ENCODE results near the gene PCGF3.
"Not testable (repeated sequence)": the region's sequence is repeated elsewhere in the genome, so short reads cannot be mapped to it uniquely, and the experiment has no call there.

Gene PCGF3

GRCh38 chr4:668219-668618 lies 37.4 kb upstream of the PCGF3 start:
- not testable (repeated sequence) for DNase-seq

DNA sequence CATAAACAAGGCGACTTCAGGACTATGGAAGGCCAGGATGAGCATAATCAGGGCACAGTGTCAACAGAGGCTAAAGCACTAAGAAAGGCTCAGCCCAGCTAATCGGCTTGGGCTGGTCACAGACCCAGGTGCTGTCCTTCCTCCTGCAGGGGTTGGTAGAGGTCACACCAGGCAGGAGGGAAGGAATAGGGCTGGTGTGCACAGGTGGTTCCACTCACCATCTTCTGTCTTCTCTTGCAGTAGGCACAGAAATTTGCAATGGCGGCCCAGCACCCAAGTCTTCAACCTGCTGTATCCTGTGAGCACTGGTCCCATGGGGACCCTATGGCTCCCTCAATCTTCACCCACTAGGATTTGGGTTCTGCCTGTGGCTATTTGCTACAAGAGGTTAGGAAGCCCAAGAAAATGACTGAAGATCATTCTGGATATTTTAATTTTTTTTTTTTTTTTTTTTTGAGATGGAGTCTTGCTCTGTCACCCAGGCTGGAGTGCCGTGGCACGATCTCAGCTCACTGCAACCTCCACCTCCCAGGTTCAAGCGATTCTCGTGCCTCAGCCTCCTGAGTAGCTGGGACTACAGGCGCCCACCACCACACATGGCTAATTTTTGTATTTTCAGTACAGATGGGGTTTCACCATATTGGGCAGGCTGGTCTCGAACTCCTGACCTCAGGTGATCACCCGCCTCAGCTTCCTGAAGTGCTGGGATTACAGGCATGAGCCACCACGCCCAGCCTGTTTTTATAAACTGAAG lies 35.6 kb upstream of the PCGF3 start:
- not testable (repeated sequence) for DNase-seq

- DNase-seq, result no peak
Observed at GRCh38 chr4:671769-672168, 33.9 kb upstream of the PCGF3 start.

DNA sequence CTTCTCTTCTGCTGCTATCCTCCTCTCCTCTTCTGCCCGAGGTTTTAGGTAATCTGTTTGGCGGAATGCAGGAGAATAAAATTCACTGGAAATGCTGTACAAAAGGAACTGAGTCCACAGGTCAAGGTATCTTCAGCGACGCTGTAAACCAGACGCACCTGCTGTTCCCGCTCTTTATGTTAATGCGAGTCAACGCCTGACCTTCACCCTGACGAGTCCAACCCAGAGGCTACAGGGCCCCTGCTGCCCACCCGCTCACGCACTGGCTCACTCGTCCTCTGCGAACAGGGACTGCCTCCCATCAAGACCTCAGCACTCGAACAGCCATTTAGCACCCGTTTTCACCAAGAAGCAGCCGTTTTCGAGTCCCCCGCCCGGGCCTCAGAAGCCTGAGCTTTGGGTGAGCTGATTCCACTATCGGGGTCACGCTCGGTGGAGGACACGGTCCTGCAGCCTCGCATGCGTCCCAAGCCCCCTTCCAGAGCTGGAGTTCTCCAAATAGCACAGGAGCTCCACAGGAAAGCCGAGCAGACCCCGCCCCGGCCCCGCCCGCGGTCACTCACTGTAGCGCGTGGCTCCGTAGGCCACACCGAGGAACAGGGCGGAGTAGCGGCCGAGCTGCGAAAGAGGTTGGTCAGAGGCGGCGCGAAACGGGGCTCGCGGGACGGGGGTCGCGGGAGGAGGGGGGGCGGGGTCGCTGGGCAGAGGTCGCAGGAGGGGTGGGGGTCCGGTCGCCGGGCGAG lies 32.1 kb upstream of the PCGF3 start:
- DNase-seq, result no peak

DNA sequence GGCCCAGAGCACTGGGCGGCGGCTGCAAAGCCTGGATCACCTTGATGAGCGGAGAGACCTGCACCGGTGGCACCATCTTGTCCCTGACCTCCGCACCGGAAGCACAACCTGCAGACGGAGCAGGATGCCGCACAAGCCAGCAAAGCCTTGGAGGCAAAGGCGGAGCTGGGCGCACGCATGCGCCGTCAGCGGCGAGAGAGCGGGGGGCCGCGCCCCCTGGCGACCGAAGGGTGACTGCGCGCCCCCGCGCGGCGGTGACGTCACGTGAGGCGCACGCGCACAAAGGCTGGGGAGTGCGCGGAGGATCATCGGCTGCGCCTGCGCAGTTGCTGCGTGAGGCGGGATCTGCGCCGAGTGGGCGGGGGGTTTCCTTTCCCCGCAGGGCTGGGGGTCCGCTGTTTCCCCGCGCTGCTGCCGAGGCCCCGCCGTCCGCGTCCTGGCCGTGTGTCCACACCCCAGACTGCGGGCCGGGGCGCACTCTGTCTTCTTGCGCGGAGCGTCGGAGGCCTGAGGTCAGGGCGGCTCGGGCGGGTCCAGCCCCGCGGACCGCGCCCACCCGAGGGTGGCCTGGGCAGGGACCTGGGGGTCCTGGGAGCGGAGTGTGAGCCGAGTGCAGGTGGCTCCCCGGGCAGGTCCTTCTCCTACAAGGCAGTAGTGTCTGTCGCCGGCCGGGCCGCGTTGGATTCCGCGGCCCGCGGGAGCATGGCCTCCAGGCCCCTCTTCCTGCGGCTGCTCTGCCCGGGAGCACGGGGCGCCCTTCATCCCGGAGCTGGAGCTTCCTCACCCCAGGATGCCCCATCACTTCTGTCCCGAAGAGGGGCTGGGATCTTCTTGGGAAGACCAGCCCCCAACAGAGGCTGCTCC lies 31.2 kb upstream of the PCGF3 start, which contains the start of the genes ATP5ME and MYL5:
ATP5ME (minus strand) TSS at position 105 of the 864 bp plus-strand sequence; CDS start at position 76, 29 bp downstream.
MYL5 (plus strand) TSS at position 371 of the 864 bp plus-strand sequence. CDS start 3,485 bp downstream, outside the sequence.
- DNase-seq, result peak; percentile 99

DNA sequence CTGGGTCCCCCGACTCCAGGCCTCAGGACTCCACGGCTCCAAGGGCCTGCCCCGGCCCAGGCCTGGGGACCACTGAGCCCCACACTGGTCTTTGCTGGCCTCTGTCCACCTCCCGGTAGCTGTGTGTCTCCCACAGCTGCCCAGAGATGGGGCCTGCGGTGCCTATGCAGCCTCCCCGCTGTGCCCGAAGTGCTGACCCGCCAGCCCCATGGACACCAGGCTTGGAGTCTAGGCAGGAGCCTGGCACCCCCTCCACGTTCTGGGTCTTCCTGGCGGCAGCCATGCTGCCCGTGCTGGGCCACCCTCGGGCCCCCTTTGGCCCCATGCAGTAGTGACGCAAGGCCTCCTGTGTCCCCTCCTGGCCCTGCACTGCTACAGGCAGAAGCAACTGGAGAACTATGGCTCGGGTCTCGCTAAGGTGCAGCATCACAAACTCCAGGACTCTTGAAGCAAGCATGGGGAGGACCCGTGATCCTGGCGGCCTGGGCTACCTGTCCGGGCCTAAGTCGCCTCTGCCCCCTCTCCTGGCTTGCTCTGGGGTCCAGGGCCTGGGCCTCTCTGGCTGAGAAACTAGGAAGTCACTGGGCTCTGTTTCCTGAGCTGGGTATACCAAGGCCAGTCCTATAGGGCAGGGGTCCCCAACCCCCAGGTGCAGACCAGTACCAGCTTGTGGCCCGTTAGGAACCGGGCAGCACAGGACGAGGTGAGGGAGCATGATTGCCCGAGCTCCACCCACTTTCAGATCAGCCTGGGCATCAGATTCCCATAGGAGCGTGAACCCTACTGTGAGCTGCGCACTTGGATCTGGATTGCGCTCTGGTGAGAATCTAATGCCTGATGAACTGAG lies 30.4 kb upstream of the PCGF3 start:
- no peak for DNase-seq

DNA sequence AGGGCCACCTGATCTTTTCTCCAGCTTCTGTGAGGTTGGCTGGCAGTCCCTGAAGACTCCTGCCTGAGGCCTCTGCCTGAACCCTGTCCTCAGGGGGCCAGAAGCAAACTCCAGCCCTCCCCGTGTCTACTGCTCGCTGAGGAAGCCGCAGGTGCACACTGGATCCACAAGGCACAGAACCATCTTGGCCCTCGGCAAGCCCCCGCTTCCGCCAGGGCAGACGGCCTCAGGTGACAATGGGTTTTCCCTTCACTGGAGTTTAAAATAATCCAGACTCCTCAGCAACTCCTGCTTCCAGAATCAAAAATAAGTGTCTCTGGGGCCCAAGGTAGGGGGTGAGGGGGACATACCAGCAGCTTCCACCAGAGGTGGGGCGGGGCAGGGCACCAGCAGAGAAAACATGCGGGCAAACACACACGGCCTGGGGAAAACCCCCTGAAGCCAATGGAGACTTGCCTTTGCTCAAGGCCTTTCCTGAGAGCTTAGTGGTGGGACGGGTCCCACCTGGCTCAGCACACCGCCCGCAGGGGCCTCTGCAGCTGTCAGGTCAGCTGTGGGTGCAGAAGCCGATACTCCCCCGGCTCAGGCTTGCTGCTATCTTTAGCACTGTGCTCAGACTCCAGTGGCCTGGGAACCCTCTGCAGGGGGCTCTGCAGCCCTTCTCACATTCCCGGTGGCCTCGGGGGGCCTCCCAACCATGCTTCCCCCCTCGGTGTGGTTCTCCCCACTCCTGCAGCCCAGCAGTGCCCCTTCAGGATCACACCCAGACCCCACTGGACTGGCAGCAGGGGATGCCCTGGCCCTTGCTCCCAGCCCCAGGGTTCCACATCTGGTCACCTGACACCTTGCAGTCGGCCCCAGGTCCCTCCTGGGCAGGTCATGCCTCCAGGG lies 29.4 kb upstream of the PCGF3 start:
- DNase-seq, result no peak

DNA sequence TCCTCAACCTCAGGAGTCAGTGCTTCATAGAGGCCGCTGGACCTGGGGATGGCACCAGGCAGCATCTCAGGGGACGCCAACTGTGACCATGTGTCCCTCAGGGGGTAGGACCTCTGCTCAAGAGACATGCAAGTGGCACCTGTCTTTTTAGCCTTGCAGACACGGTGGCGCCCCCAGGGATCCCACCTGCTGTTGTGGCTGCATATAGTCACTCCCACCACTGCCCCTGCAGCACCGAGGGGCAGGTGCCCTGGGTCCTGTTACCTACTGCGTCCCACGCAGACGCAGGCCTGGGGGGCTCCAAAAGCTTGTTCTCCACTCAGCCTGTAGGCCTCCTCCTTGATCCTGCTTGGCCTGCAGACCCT lies 28.8 kb upstream of the PCGF3 start:
- DNase-seq, result no peak

DNA sequence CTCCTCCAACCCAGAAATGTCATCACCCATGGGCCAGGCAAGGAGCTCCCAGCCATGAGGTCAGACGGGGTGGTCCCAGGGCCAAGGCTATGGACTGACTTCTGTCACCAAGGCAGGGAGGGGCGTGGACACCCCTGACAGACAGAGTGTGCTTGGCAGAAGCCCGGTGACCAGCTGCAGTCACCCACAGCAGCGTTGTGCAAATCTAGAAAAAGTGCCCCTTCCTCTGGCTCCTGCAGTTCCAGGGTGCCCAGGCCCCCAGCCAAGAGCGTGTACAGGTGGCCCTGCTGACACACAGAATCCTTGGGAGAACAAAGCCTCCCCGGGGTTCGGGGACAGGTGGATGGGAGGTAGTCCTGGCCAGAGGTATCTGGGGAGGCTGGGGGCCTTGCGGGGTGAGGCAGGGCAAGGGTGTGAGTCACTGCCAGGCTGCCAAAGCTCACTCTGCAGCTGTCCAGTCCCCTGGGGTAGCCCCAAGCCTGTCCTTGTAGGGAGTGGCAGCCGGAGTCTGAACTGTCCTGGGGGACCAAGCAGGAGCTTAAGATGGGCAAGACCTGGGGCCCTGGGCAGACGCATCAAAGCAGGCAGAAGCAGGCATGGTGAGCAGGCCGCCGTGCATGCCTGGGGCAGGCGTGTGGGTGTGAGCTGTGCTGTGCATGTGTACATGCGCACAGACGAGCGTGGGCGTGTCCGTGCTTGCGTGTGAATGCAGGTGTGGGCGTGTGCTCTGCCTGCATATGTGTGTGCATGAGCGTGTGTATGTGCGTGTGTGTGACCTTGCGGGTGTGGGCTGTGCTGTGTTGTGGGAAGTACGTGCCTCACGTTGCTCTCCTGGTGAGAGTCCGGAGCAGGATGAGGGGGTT lies 28.0 kb upstream of the PCGF3 start:
- no peak for DNase-seq

GRCh38 chr4:678331-679103 lies 27.1 kb upstream of the PCGF3 start:
- no peak for DNase-seq

GRCh38 chr4:679104-679481 lies 26.5 kb upstream of the PCGF3 start:
- no peak for DNase-seq

GRCh38 chr4:679629-680028 lies 26.0 kb upstream of the PCGF3 start:
- no peak for DNase-seq

- DNase-seq, result no peak
Observed at GRCh38 chr4:680091-680490, 25.5 kb upstream of the PCGF3 start.

DNA sequence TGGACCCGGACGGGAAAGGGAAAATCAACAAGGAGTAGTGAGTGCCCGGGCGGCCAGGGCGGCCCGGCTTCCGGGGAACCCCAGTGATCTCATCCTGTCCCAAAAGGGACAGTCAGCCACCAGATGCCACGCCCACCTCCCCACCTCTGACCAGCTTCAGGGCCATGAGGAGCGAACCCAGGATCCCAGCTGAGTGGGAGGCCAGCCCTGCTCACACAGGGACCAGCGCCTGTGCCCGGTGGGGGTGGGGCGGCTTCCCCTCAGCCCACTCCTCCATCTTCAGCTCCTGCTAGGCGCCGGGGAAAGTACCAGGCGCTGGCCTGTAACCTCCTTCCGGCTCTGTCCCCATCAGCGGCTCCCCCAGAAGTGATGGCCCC lies 25.1 kb upstream of the PCGF3 start:
- DNase-seq, result no peak

GRCh38 chr4:680928-681645 lies 24.5 kb upstream of the PCGF3 start:
- DNase-seq, result no peak

DNA sequence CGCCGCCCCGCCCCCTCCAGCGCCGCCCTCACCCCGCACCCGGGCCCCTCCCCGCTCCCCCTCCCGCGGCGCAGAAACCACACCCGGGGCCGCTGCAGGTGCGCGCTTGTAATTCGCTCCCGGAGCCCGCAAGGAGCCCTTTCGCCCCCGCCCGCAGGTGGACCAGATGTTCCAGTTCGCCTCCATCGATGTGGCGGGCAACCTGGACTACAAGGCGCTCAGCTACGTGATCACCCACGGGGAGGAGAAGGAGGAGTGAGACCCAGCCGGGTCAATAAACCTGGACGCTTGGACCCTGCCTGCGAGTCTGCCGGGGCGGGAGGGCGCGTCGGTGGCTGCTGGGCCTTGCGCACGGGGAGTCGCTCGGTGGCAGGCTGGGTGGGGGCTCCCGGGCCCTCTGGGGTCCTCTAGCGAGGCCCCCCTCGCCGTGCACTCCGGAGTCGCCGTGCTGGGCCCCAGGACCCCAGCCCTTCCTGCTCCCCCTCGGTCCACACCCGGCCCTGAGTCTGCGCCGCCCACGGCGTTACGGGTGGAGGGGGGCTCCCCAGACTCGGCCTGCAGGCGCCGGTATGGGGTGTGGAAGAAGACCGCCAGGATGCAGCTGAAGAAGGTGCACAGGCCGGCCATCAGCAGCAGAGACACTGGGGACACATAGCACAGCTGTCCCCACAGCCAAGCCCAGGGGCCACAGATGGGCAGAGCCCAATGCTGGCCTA lies 23.7 kb upstream of the PCGF3 start:
- no peak for DNase-seq

GRCh38 chr4:682490-683172 lies 23.0 kb upstream of the PCGF3 start:
- DNase-seq, result no peak
